PFSK-1 (cell line): ENCODE results near the gene KCNQ1OT1.

Source experiments
- FOXP2 ChIP-seq: optimal IDR thresholded peaks from 2 replicates; pipeline ENCODE3; 2011; ENCODE audit warnings: borderline replicate concordance, control low read depth, inconsistent platforms; ENCODE audit not compliant: insufficient read depth; ENCODE audit errors: extremely low read length, extremely low read depth
- POLR2AphosphoS5 ChIP-seq: IDR thresholded peaks from 2 replicates; pipeline ENCODE4 v1.6.1; 2012; ENCODE audit warnings: low read depth, mild to moderate bottlenecking, control low read depth, low read length, moderate library complexity
- REST ChIP-seq, 2 experiments: IDR thresholded peaks; 2 replicates each; pipeline versions ENCODE4 v1.6.1 to v1.8.0; 2011 to 2012; ENCODE audit warnings: low read depth in 2 of 2, low read length in 2 of 2, control low read depth in 1 of 2, inconsistent platforms in 1 of 2, mild to moderate bottlenecking in 1 of 2, moderate library complexity in 1 of 2; ENCODE audit not compliant: insufficient read depth in 1 of 2
- SIN3A ChIP-seq: IDR thresholded peaks from 2 replicates; pipeline ENCODE4 v1.6.1; 2012; ENCODE audit warnings: mild to moderate bottlenecking, low read length, moderate library complexity, borderline replicate concordance; ENCODE audit not compliant: insufficient read depth
- TAF1 ChIP-seq: IDR thresholded peaks from 2 replicates; pipeline ENCODE4 v1.6.1; 2012; ENCODE audit warnings: low read length, control low read depth, borderline replicate concordance; ENCODE audit not compliant: insufficient read depth

GRCh38 chr11:2732261-2732939 is 32.6 kb upstream of the KCNQ1OT1 start:
- TF ChIP-seq SIN3A, result no peak
- TF ChIP-seq POLR2AphosphoS5, result no peak
- TF ChIP-seq TAF1, result no peak
- no peak for TF ChIP-seq FOXP2
- no peak for TF ChIP-seq REST (IDR thresholded peaks at IDR 0.05; ENCODE audit: insufficient read depth in 1 of 2, low read depth in 2 of 2, low read length in 2 of 2)
